ENCODE results near the gene SKIL.

- TF ChIP-seq CTCF (IDR thresholded peaks at IDR 0.05; ENCODE audit: low read length) (no peak), EZH2 (IDR thresholded peaks at IDR 0.05; ENCODE audit: borderline replicate concordance, low read length) (no peak)
These were observed 12.5 kb upstream of the SKIL start for GRCh38 chr3:170344971-170345370.

Data from OCI-LY1 (cell line).